ENCODE results near the gene ZNF362.

Gene ZNF362

GRCh38 chr1:33344896-33345560 is 88.7 kb downstream of the ZNF362 start:
- no peak for FAIRE-seq
- no peak for TF ChIP-seq POLR2A (IDR thresholded peaks at IDR 0.05; ENCODE audit: low read depth, low read length)
- no peak for DNase-seq (ENCODE audit: insufficient read length, low spot score)

GRCh38 chr1:33346533-33346926 is 90.2 kb downstream of the ZNF362 start:
- DNase-seq (ENCODE audit: insufficient read length, low spot score) (no peak), FAIRE-seq (no peak)
- no peak for TF ChIP-seq POLR2A (IDR thresholded peaks at IDR 0.05; ENCODE audit: low read depth, low read length)

- DNase-seq (ENCODE audit: insufficient read length, low spot score): peak; percentile 92
- peak; percentile 47; the same call in 1 of the 2 replicates for TF ChIP-seq POLR2A (IDR thresholded peaks at IDR 0.05; ENCODE audit: low read depth, low read length)
- FAIRE-seq: peak; percentile 89
Measured at GRCh38 chr1:33346927-33347649, 90.8 kb downstream of the ZNF362 start.

DNA sequence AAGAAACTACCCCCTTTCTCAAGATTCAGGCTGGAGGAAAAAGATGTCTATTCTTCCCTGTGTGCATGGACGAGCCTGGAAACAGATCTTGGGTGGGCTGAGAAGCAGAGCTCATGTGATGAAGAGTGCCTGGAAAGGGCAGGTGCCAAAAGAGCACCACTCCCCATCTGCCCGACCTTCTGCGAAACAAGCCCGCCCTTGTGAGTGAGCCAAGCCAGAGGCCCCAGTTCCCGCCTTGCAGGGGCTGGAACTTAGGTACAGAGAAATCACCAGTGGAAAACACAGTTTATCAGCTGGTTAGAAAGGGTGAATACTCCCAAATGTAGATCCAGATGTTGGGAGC is 91.3 kb downstream of the ZNF362 start:
- peak; percentile 45 for DNase-seq (ENCODE audit: insufficient read length, low spot score)
- FAIRE-seq: no peak
- no peak for TF ChIP-seq POLR2A (IDR thresholded peaks at IDR 0.05; ENCODE audit: low read depth, low read length)

DNA sequence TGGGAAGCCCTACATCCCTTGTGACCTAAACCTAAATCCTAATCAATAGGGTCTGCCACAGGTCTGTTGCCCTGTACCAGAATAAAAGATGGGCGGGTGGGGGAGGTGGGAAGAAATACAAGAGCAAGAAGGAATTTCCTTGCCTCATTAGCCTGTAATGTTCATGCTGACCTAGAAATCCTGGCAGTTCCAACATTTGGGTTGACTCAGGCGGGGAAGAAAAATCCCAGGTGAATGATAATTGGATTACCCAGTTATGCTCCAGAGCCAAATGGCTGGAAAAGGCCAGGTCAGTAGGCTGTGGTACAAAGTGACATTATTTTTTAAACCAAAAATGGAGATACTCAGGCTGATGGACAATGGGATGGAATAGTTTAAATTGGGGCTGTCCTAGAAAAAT is 91.9 kb downstream of the ZNF362 start:
- no peak for TF ChIP-seq POLR2A (IDR thresholded peaks at IDR 0.05; ENCODE audit: low read depth, low read length)
- DNase-seq (ENCODE audit: insufficient read length, low spot score) (no peak), FAIRE-seq (no peak)

DNA sequence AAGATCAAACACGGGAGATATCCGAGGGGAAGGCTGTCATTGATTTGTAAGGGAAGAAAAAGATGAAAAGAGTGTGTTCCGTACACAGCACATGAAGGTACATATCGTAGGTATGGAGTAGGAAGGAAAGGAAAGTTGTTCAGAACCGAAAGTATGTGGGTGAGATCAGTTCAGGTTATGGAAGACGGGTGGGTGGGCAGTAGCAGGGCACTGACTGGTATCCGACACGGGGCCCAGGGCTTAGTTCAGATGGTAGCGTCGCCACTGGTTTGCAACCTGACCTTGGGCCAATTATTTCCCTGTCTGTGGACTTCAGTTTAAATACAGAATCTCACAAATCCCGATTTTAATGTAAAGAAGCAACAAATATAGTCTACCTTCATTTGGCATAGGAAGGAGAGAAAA is 92.4 kb downstream of the ZNF362 start:
- TF ChIP-seq POLR2A (IDR thresholded peaks at IDR 0.05; ENCODE audit: low read depth, low read length): no peak
- no peak for DNase-seq (ENCODE audit: insufficient read length, low spot score)
- no peak for FAIRE-seq

DNA sequence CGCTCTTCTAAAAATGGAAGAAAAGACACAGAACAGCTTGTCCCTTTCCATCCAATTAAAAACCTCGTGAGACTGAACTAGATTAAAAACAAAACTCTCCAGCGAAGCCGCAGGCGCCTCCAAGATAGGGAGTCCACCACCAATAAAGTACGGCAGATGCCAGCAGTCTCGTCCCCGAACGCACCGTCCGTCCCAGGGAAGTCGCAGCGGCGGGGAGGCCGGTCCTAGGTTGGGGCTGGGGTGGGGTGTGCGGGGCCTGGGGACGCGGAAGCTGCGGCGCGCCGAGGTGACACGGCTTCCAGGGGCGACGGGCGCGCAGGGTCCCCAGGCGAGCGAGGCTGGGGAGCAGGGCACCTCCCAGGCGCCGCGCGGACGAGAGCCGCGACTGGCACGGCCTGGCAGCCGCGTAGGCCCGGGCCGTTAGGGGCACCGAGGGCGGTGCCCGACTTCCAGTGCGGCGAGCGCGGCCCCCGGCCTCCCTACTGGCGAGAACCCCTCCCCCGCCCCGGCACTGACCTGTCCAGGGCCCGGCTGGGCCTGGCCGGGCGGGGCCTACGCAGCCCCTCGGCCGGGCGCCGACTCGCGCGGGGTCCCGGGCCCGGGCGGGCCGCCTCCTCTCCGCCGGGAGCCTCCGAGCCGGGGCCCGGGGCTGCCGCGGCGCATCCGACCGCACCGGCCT is 92.9 kb downstream of the ZNF362 start:
- DNase-seq (ENCODE audit: insufficient read length, low spot score): peak; percentile 49
- no peak for FAIRE-seq
- TF ChIP-seq POLR2A (IDR thresholded peaks at IDR 0.05; ENCODE audit: low read depth, low read length): 0 out of 2 replicates have a peak, but pooled peaks have one; percentile 21

GRCh38 chr1:33349778-33350610 is 93.7 kb downstream of the ZNF362 start:
- FAIRE-seq (no peak), DNase-seq (ENCODE audit: insufficient read length, low spot score) (peak; percentile 96)
- peak; percentile 62; the same call in 1 of the 2 replicates for TF ChIP-seq POLR2A (IDR thresholded peaks at IDR 0.05; ENCODE audit: low read depth, low read length)
